ENCODE measurements around the gene PORCN.

GRCh38 chrX:48520976-48521352, 12.2 kb downstream of the PORCN start:
- no peak for TF ChIP-seq POLR2A (IDR thresholded peaks at IDR 0.05)
- no peak for TF ChIP-seq CTCF (IDR thresholded peaks at IDR 0.05)
